Measurements from ENCODE around the gene BPI.

BPI gene

GRCh38 chr20:38294076-38294591, 9.8 kb upstream of the BPI start:
- TF ChIP-seq CTCF (IDR thresholded peaks at IDR 0.05): no peak
- no peaks in the 10 kb centered on the region for H3K27me3 ChIP-seq
- H3K4me1 ChIP-seq (ENCODE audit: control insufficient read depth in 1 of 2, insufficient read depth in 1 of 2, low read depth in 1 of 2, low read length in 1 of 2): peaks cover 93% of the 10 kb centered on the region in 2 experiments
- H3K36me3 ChIP-seq: no peaks in the 10 kb centered on the region
- H3K27ac ChIP-seq: peak overlapping the region; percentile 75
- peak overlapping the region; percentile 30 to 45 for H3K4me3 ChIP-seq (ENCODE audit: low read depth in 1 of 2, low read length in 1 of 2)
- H3K9me3 ChIP-seq: no peaks in the 10 kb centered on the region

- H3K4me1 ChIP-seq (ENCODE audit: control insufficient read depth in 1 of 2, insufficient read depth in 1 of 2, low read depth in 1 of 2, low read length in 1 of 2): peaks cover 100% of the 10 kb centered on the region in 2 experiments
- TF ChIP-seq CTCF (IDR thresholded peaks at IDR 0.05): no peak
- H3K36me3 ChIP-seq: no peaks in the 10 kb centered on the region
- H3K4me3 ChIP-seq (ENCODE audit: low read depth in 1 of 2, low read length in 1 of 2): no peak overlapping the region
- H3K27me3 ChIP-seq: no peaks in the 10 kb centered on the region
- H3K27ac ChIP-seq: peak overlapping the region; percentile 75
- no peaks in the 10 kb centered on the region for H3K9me3 ChIP-seq
Observed at GRCh38 chr20:38295811-38296210, 8.1 kb upstream of the BPI start.

- peak overlapping the region in 1 of 2 experiments; percentile 5 for H3K4me3 ChIP-seq (ENCODE audit: low read depth in 1 of 2, low read length in 1 of 2)
- no peaks in the 10 kb centered on the region for H3K9me3 ChIP-seq
- H3K27ac ChIP-seq: peak overlapping the region; percentile 75
- H3K36me3 ChIP-seq: no peaks in the 10 kb centered on the region
- peaks cover 100% of the 10 kb centered on the region in 2 experiments for H3K4me1 ChIP-seq (ENCODE audit: control insufficient read depth in 1 of 2, insufficient read depth in 1 of 2, low read depth in 1 of 2, low read length in 1 of 2)
- no peaks in the 10 kb centered on the region for H3K27me3 ChIP-seq
- no peak for TF ChIP-seq CTCF (IDR thresholded peaks at IDR 0.05)
Observed at GRCh38 chr20:38296433-38296832, 7.5 kb upstream of the BPI start.

GRCh38 chr20:38297916-38298674, 5.9 kb upstream of the BPI start:
- no peak for TF ChIP-seq CTCF (IDR thresholded peaks at IDR 0.05)
- Histone ChIP-seq H3K9me3 (no peaks in the 10 kb centered on the region), H3K27me3 (no peaks in the 10 kb centered on the region), H3K36me3 (no peaks in the 10 kb centered on the region), H3K4me3 (ENCODE audit: low read depth in 1 of 2, low read length in 1 of 2) (peak overlapping the region in 1 of 2 experiments; percentile 23), H3K4me1 (ENCODE audit: control insufficient read depth in 1 of 2, insufficient read depth in 1 of 2, low read depth in 1 of 2, low read length in 1 of 2) (peaks cover 98 to 99% of the 10 kb centered on the region in 2 experiments), H3K27ac (peak overlapping the region; percentile 84)

- Histone ChIP-seq H3K9me3 (no peaks in the 10 kb centered on the region), H3K36me3 (no peaks in the 10 kb centered on the region), H3K27me3 (no peaks in the 10 kb centered on the region), H3K27ac (peak overlapping the region; percentile 84), H3K4me3 (ENCODE audit: low read depth in 1 of 2, low read length in 1 of 2) (peak overlapping the region; percentile 23 to 28), H3K4me1 (ENCODE audit: control insufficient read depth in 1 of 2, insufficient read depth in 1 of 2, low read depth in 1 of 2, low read length in 1 of 2) (peaks cover 98 to 99% of the 10 kb centered on the region in 2 experiments)
- TF ChIP-seq CTCF (IDR thresholded peaks at IDR 0.05): no peak
Observed at GRCh38 chr20:38298768-38299288, 5.1 kb upstream of the BPI start.
